GM12865 (cell line): Measurements from ENCODE around the gene CNTD1.

ENCODE experiments used
- DNase-seq: peaks from one replicate; pipeline ENCODE4 v3.0.0; 2010; ENCODE audit warnings: low read depth
- H3K4me3 ChIP-seq: 2 replicates; pipeline ENCODE4 v1.5.1; 2011; ENCODE audit warnings: mild to moderate bottlenecking, low read depth, low read length, control low read depth
- TF ChIP-seq, protein P1 (sequence below): IDR thresholded peaks from 2 replicates; pipeline ENCODE4 v1.5.1; 2011; ENCODE audit warnings: low read length, control low read depth, low read depth, inconsistent platforms; ENCODE audit not compliant: insufficient read depth; ENCODE audit errors: missing control alignments

The CNTD1 gene

DNA sequence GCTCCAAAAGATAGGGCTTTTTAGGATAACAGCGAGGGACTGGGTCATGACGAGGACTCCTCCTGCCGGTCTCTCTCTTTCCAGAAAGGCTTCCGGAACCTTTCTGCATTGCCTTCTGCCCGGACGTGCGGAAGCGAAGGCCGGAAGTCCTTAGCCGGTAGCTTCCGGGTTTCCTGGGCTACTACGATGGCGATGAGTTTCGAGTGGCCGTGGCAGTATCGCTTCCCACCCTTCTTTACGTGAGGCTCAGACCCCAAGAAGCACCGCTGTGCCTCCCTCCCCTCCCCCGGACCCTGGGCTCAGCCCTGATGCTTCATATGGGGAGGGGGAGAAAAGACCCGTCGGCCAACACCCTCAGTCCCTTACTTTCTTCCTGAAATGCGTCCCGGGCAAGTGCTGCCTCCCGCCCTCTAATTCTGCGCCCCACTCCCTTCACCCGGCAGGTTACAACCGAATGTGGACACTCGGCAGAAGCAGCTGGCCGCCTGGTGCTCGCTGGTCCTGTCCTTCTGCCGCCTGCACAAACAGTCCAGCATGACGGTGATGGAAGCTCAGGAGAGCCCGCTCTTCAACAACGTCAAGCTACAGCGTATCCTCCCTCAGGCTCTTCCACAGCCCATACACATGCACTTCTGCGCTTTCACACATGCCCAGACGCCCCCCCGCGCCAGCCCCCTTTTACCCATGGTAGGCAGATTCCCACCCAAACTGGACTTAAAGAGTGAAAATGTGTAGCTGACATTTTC, 25.2 kb upstream of the CNTD1 start, which contains the start of gene VPS25:
Gene VPS25 (plus strand): TSS at position 160 of the 746 bp plus-strand sequence. CDS start 27 bp downstream, at position 187.
- peak; percentile 90 for DNase-seq
- TF ChIP-seq, protein P1, sequence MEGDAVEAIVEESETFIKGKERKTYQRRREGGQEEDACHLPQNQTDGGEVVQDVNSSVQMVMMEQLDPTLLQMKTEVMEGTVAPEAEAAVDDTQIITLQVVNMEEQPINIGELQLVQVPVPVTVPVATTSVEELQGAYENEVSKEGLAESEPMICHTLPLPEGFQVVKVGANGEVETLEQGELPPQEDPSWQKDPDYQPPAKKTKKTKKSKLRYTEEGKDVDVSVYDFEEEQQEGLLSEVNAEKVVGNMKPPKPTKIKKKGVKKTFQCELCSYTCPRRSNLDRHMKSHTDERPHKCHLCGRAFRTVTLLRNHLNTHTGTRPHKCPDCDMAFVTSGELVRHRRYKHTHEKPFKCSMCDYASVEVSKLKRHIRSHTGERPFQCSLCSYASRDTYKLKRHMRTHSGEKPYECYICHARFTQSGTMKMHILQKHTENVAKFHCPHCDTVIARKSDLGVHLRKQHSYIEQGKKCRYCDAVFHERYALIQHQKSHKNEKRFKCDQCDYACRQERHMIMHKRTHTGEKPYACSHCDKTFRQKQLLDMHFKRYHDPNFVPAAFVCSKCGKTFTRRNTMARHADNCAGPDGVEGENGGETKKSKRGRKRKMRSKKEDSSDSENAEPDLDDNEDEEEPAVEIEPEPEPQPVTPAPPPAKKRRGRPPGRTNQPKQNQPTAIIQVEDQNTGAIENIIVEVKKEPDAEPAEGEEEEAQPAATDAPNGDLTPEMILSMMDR: no peak
- peak within 1 kb of the TSS; percentile 90 for H3K4me3 ChIP-seq

DNA sequence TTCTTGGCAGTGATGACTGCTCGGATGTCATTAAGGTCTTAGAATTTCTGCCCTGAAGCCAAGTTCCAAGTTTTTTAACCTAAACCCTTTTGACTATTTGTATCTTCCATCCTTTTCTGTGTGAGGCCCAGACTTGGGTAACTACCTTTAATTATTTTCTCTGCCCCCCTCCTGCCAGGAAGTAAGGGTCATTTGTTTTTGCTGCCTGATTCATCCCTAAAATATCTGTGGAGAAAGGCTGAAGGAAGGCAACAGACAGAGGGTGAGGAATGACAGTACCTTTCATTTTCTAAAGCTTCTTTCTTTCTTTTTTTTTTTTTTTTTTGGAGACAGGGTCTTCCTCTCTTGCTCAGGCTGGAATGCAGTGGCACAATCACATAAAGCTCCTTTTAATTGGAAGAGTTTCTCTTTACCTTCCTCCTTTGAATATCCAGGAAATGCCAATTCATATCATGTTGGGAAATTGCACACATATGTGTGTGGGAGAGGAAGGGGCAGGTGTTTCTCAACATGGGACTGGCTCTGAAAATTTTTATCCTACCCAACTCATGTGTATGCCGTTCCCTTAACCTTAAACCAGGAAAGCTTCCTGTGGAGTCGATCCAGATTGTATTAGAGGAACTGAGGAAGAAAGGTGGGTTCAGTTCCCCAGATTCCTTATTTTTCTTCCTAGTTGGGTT, 24.5 kb upstream of the CNTD1 start:
- no peak for DNase-seq
- TF ChIP-seq, protein P1: no peak
- peak overlapping the region; percentile 90 for H3K4me3 ChIP-seq

DNA sequence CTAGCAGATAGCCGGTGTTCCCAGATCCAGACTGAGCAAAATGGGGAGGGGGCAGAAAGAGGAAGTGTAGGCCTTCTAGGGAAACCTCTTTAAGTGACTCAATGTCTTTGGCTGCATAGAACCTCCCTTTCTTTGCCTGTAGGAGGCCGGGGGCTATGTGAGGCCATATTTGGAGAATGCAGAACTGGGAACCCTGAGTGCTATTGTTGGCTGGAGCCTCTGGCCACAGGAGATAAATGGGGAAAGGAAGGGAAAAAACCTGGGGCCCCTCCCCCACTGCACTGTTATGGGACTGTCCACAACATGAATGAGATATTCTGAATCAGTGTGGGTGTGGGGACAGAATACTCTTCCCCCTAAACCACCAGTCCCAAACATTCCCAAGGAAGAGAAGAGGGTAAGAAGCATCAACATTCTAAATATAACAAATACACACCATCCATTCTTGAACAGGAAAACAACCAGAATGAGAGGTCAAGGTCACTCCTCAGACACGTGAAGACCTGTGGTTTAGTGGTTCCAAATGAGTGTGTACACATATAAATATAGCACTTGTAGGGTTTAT, 23.0 kb upstream of the CNTD1 start:
- peak; percentile 44 for DNase-seq
- no peak overlapping the region for H3K4me3 ChIP-seq
- TF ChIP-seq, protein P1: no peak

DNA sequence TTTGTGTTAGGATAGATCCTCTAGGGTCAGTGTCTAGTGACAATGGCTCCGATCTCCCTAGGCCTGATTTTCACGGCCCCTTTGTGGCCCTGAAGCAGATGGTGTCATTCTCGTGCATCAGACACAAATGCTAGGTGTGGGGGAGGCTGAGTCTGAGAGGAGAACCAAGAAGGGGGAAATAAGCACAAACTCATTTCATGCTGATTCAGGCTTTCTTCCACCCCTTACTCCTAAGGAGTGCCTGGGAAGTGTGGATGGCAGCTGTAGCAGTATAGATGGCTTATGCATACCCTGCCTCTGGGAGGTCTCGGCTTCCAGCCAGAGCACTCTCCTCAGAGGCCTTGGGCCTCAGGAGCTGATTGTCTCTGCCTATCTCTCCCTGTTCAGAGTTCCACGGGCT, 20.1 kb upstream of the CNTD1 start:
- DNase-seq: no peak
- H3K4me3 ChIP-seq: no peak overlapping the region
- TF ChIP-seq, protein P1: no peak

DNA sequence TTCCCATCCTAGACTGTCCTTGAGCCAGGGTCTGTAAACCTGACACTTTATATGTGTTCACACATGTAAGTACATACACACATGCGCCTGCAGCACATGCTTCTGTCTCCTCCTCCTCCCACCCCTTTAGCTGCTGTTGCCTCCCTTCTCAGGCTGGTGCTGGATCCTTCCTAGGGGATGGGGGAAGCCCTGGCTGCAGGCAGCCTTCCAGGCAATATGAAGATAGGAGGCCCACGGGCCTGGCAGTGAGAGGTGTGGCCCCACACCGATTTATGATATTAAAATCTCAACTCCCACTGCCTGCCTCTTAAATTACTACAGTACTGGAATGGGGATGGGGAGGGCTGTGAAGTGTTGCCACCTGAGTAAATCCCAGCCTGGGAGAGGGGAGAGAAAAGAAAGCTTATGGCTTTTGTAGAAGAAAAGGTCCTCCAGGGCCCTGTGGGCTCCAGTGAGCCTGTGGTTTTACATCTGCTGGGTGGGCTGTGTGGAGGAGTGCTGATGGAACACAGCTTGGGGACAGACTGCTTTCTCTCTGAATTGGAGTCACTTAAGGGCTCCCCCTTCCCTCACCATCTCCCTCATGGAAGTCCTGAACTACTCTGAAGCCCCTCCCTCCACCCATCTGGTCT, 19.2 kb upstream of the CNTD1 start:
- TF ChIP-seq, protein P1: no peak
- no peak for DNase-seq
- no peak overlapping the region for H3K4me3 ChIP-seq

DNA sequence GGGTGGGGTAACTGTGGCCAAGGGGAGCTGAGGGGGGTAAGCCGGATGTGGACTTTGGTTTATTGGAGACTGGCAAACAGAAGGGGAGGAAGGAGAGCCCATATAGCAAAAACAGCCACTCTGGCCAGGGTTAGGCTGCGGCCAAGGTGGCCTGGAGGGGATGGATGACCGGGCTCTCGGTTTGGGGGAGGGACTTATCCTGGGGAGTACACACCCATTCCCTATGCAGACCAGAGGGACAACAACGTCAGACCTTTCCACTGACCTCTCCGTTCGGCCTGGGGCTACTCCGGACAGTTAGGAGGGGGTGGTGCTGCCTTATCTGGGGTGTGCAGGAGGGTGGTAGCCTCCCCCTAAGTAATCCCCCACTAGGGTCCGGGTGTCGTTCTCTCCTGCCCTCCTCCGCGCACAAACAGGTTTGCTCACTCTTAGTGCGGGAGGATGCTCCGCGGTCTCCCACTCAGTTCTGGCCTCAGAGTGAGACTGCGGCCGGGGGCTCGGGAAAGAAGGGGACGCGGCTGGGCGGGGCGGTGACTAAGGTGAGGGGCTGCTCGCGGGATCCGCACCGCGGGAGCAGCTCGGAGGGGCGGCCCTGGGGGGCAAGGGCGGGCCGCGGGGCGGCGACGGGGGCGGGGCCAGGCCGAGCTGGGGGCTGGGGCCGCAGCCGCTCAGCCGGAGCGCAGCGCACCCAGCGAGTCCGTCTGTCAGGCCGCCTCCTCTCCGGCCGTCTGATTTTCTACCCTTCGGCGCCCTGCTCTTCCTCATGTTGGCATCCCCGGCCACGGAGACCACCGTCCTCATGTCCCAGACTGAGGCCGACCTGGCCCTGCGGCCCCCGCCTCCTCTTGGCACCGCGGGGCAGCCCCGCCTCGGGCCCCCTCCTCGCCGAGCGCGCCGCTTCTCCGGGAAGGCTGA, 18.5 kb upstream of the CNTD1 start, which contains the start of gene WNK4:
Gene WNK4 (plus strand): TSS at position 675 of the 915 bp plus-strand sequence. CDS start 89 bp downstream, at position 764.
- no peak for DNase-seq
- H3K4me3 ChIP-seq: no peak within 1 kb of the TSS
- TF ChIP-seq, protein P1: no peak
